A172 (cell line): Measurements from ENCODE around the gene CNOT1. TPM values are rescaled to one million over a fixed set of nuclear protein-coding genes. Genes with fewer than 3 reads are reported as not detected.

ENCODE experiments used
- DNase-seq: peaks from one replicate; pipeline ENCODE4 v3.0.0-alpha.2; 2015; ENCODE audit warnings: low spot score
- total RNA-seq: library from RNA; depleted of rRNA; stranded (reverse); fragments of >200 nt; shearing (Covaris generic); gene quantifications from 2 replicates; pipeline ENCODE4 v1.2.3, GENCODE V29; 2014; rRNA removed

The CNOT1 gene
- total RNA-seq, 1 experiment from 2014 or later = 60.4 TPM

- no peak for DNase-seq
Measured at GRCh38 chr16:58485184-58485887, 144.3 kb downstream of the CNOT1 start.

GRCh38 chr16:58481931-58482330, 147.7 kb downstream of the CNOT1 start:
- DNase-seq = no peak

GRCh38 chr16:58481226-58481869, 148.3 kb downstream of the CNOT1 start:
- DNase-seq = no peak

GRCh38 chr16:58478427-58478826, 151.2 kb downstream of the CNOT1 start:
- no peak for DNase-seq

GRCh38 chr16:58476791-58477190, 152.8 kb downstream of the CNOT1 start:
- DNase-seq = no peak

GRCh38 chr16:58475091-58475619, 154.5 kb downstream of the CNOT1 start:
- DNase-seq = no peak

- no peak for DNase-seq
Measured at GRCh38 chr16:58474296-58474695, 155.3 kb downstream of the CNOT1 start.

GRCh38 chr16:58472827-58473226, 156.8 kb downstream of the CNOT1 start:
- no peak for DNase-seq

- no peak for DNase-seq
Measured at GRCh38 chr16:58472266-58472665, 157.4 kb downstream of the CNOT1 start.

- DNase-seq = peak; percentile 21
Measured at GRCh38 chr16:58471209-58471975, 158.2 kb downstream of the CNOT1 start.

Other genes starting within 250 kb of the CNOT1 start
- 30.5 and 34.0 TPM in 2 replicates for gene GINS3, start 237.4 kb downstream of the CNOT1 start, total RNA-seq
- 25.2 and 27.6 TPM in 2 replicates for gene NDRG4, start 129.7 kb downstream of the CNOT1 start, total RNA-seq
- 12.8 and 15.3 TPM in 2 replicates for gene SETD6, start 114.3 kb downstream of the CNOT1 start, total RNA-seq
- 20.3 and 20.5 TPM in 2 replicates for gene SLC38A7, start 54.9 kb upstream of the CNOT1 start, total RNA-seq
- 97.4 and 99.1 TPM in 2 replicates for gene GOT2, start 104.5 kb upstream of the CNOT1 start, total RNA-seq